ENCODE results near the gene CLSTN2. TPM values are rescaled to one million over a fixed set of nuclear protein-coding genes. Genes with fewer than 3 reads are reported as not detected.

CLSTN2 gene
- total RNA-seq, 2 donors from 2014 or later, result 0.82 to 1.3 TPM

DNA sequence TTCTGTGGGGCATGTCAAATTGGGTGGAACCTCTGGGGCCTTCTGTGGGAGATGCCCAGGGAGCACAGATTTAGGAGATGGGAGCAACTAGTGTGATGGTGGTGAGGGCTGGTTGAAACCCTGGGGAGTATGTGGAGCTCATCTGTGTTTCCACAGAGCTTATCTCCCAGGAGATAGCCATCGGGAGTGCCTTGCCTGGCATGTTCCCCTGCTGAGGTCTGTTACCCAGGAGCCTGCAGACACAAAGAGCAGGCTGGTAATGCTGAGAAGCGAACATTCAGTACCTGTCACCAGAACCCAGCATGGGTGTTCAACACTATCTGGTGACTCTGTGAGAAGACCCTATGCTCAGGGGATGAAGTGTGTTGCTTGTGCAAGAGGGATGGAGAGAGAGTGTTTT lies 85.0 kb downstream of the CLSTN2 start:
- Histone ChIP-seq H3K4me1 (no peaks in the 10 kb centered on the region), H3K36me3 (no peaks in the 10 kb centered on the region), H3K9ac (ENCODE audit: low read depth in 2 of 2, low read length in 2 of 2) (no peak overlapping the region), H3K27me3 (no peaks in the 10 kb centered on the region), H3K9me3 (no peaks in the 10 kb centered on the region), H3K27ac (no peak overlapping the region), H3K4me3 (no peak overlapping the region)
- no peak for DNase-seq
- TF ChIP-seq, protein P1, sequence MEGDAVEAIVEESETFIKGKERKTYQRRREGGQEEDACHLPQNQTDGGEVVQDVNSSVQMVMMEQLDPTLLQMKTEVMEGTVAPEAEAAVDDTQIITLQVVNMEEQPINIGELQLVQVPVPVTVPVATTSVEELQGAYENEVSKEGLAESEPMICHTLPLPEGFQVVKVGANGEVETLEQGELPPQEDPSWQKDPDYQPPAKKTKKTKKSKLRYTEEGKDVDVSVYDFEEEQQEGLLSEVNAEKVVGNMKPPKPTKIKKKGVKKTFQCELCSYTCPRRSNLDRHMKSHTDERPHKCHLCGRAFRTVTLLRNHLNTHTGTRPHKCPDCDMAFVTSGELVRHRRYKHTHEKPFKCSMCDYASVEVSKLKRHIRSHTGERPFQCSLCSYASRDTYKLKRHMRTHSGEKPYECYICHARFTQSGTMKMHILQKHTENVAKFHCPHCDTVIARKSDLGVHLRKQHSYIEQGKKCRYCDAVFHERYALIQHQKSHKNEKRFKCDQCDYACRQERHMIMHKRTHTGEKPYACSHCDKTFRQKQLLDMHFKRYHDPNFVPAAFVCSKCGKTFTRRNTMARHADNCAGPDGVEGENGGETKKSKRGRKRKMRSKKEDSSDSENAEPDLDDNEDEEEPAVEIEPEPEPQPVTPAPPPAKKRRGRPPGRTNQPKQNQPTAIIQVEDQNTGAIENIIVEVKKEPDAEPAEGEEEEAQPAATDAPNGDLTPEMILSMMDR (IDR thresholded peaks at IDR 0.05), result no peak
- intact Hi-C loops (cut with DNase I), result no loop called here

DNA sequence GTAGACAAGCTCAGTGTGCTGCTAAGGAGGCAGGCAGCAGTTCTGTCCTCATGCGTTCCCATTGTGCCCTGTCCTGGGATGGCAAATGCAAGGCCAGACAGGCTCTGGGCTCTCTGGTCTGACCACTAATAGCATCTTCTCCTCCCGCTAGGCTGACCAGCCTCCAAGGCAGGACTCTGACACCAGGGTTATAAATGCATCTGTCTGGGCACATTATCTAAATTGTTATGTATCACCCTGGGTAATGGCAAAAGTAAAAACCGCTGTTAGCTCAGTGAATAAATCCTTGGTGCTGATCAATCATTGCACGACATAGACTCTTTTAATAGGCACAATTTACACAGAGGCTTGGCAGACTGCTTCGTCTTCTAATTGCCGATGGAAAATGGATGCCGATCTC lies 85.6 kb downstream of the CLSTN2 start:
- intact Hi-C loops (cut with DNase I), result no loop called here
- TF ChIP-seq, protein P1 (IDR thresholded peaks at IDR 0.05), result no peak
- Histone ChIP-seq H3K27me3 (no peaks in the 10 kb centered on the region), H3K9ac (ENCODE audit: low read depth in 2 of 2, low read length in 2 of 2) (no peak overlapping the region), H3K27ac (no peak overlapping the region), H3K4me1 (no peaks in the 10 kb centered on the region), H3K9me3 (no peaks in the 10 kb centered on the region), H3K36me3 (no peaks in the 10 kb centered on the region), H3K4me3 (no peak overlapping the region)
- DNase-seq, result no peak

DNA sequence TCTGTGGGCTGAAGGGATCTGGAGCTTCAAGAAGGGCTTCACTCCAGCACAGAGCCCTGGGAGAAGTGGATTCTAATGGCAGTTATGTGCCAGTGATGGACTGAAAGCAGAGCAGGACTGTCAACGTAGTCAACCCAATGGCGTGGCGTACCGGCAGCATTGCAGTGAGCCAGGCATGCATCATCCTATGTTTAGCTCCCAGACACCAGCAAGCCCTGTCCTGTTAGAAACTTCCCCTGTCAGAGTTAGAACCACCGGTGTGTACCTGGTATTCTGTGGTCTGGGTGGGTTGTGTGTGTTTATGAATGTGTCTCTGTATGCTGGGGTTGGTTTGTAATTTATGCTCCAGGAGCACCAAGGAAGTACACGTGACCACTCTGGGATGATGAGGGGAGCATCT lies 86.3 kb downstream of the CLSTN2 start:
- no peak overlapping the region for H3K4me3 ChIP-seq
- intact Hi-C loops (cut with DNase I), result no loop called here
- no peaks in the 10 kb centered on the region for H3K27me3 ChIP-seq
- no peak overlapping the region for H3K27ac ChIP-seq
- no peaks in the 10 kb centered on the region for H3K9me3 ChIP-seq
- DNase-seq, result no peak
- H3K9ac ChIP-seq (ENCODE audit: low read depth in 2 of 2, low read length in 2 of 2), result no peak overlapping the region
- H3K4me1 ChIP-seq, result no peaks in the 10 kb centered on the region
- H3K36me3 ChIP-seq, result no peaks in the 10 kb centered on the region
- TF ChIP-seq, protein P1 (IDR thresholded peaks at IDR 0.05), result no peak

DNA sequence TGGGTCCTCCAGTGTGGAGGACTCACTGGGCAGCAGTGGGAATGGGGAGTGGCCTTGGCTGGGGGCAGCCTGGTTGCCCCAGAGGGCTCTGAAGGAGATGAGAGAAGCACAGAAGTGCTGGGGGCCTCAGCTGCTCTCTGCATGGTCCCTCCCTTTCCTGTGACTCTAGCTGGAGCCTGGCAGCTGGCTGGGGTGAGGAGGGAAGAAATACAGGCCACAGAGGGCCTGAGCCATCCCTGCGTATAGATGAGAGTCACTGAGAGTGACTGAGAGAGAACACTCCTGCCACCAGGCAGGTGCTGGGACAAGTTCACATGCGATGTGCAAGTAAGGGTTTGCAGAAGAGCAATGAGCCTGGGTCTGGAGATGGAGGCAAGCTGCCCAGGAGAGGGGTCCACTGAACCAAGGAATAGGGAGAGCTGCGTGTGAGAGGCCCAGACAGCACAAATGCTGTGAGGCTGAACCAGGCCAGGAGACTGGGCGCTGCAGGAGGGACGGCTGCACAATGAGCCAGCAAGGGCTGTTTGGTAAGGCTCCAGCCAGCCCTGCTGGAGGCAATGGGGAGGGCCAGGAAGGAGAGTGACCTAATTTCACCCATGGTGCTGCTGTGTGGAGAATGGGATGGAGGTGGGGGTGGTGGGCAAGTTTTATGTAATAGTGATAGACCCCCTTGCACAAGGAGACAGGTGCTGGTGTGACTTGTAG lies 87.2 kb downstream of the CLSTN2 start:
- no peak overlapping the region for H3K27ac ChIP-seq
- H3K27me3 ChIP-seq, result no peaks in the 10 kb centered on the region
- H3K4me1 ChIP-seq, result no peaks in the 10 kb centered on the region
- no peaks in the 10 kb centered on the region for H3K36me3 ChIP-seq
- H3K9me3 ChIP-seq, result no peaks in the 10 kb centered on the region
- intact Hi-C loops (cut with DNase I), result no loop called here
- no peak for DNase-seq
- no peak overlapping the region for H3K9ac ChIP-seq (ENCODE audit: low read depth in 2 of 2, low read length in 2 of 2)
- TF ChIP-seq, protein P1 (IDR thresholded peaks at IDR 0.05), result no peak
- no peak overlapping the region for H3K4me3 ChIP-seq

DNA sequence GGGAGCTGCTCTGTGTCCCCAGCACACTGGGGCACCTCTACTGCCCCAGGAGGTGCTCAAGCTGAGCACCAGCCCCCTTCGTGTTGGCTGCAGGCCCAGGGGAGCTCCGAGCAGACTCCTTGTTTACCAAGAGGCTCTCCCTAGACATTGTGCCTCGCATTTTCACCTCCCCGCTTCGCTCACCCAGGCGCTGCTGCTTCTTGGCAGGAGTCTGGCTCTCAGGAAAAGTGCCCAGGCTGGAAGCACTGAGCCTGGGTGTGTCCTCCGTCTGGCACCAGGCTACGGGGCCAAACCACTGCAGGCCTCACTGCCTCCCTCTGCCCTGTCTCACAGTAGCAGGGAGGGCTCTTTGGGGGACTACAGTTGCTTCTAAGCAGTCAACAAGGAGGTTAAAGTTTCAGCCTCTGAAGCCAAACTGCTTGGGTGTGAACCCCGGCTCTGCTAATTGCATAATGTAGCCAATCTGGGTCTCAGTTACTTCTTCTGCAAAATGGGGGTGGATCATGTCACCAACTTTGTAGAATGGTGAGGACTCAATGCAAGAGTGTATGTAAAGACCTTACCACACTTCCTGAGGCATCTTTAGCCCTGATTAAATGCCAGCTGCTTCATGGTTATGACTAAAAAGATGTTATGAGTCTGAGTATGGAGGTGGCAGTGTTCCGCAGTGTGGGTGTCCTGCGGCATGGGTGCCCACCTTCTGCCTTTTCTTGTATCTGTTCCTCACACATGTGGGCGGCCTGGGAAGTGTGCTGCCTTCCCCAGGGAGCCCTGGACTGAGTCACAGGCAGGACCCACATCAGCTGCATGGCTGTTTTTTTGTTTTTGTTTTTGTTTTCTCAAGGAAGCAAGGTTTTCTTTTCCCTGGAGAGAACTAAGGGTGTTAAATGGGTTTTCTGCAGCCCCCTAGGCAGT lies 88.9 kb downstream of the CLSTN2 start:
- TF ChIP-seq, protein P1 (IDR thresholded peaks at IDR 0.05), result no peak
- no peak overlapping the region for H3K4me3 ChIP-seq
- DNase-seq, result peak; percentile 20
- intact Hi-C loops (cut with DNase I), result no loop called here
- H3K36me3 ChIP-seq, result no peaks in the 10 kb centered on the region
- H3K9me3 ChIP-seq, result no peaks in the 10 kb centered on the region
- H3K4me1 ChIP-seq, result no peaks in the 10 kb centered on the region
- no peaks in the 10 kb centered on the region for H3K27me3 ChIP-seq
- H3K27ac ChIP-seq, result no peak overlapping the region
- no peak overlapping the region for H3K9ac ChIP-seq (ENCODE audit: low read depth in 2 of 2, low read length in 2 of 2)

All from colonic mucosa (tissue), 4 donors.